GM19043 (cell line): ENCODE data around the gene CFAP157.
"Not testable (repeated sequence)": the region's sequence is repeated elsewhere in the genome, so short reads cannot be mapped to it uniquely, and the experiment has no call there.

Experiments used
- ATAC-seq: cut with Tn5 transposase; IDR thresholded peaks from one replicate; pipeline ENCODE4 v1.9.1; 2021; ENCODE audit warnings: low read depth; ENCODE audit not compliant: unreplicated experiment

CFAP157 gene

GRCh38 chr9:127755061-127756060 lies 48.6 kb downstream of the CFAP157 start:
- ATAC-seq, result no peak

GRCh38 chr9:127756233-127756632 lies 49.4 kb downstream of the CFAP157 start:
- no peak for ATAC-seq

- not testable (repeated sequence) for ATAC-seq
Measured at GRCh38 chr9:127756776-127757175, 50.0 kb downstream of the CFAP157 start.

- ATAC-seq, result no peak
Measured at GRCh38 chr9:127758843-127759242, 52.1 kb downstream of the CFAP157 start.

GRCh38 chr9:127761061-127761460 lies 54.3 kb downstream of the CFAP157 start:
- ATAC-seq, result no peak

DNA sequence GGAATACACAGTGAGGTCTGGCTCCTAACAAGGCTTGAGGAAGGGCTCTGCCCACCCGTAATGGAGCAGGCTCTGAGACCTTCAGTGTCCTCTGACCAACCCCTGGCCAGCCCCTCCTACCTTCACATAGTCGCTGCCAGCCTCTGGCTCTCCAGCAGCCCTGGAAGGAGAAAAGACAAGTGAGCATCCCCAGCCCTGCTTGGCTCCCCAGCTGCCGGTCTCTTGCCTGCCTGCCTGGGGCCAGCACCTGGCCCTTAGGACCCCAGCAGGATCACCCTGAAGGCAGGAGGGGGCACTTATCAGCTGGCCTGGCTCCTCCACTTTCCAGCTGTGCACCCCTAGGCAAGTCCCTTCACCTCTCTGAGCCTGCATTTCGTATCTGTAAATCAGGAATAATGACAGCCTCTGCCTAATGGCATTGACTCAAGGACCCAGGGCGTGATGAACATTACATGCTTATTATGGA lies 54.7 kb downstream of the CFAP157 start:
- ATAC-seq, result no peak

- no peak for ATAC-seq
Measured at GRCh38 chr9:127762111-127762676, 55.4 kb downstream of the CFAP157 start.

DNA sequence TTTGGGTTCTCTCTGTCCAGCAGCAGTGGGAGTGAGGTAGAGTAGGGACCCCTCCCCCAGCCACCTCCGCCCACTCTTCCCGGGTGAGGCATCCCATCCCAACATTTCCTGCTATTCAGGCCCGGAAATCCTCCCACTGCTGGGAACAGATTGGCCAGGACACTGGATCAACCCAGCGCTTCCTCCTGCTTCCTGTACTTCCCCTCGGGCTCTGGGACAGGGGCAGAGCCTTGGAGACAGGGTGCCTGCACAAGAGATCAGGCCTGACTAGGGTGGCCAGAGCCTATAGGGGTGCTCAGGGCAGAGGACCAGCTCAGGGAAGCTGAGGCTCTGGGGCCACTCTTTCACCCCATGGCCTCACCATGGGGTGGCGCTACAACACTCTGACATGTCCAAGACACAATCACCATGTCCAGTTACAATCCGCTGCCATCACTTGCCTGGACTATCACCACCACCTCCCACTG lies 57.2 kb downstream of the CFAP157 start:
- ATAC-seq, result no peak

DNA sequence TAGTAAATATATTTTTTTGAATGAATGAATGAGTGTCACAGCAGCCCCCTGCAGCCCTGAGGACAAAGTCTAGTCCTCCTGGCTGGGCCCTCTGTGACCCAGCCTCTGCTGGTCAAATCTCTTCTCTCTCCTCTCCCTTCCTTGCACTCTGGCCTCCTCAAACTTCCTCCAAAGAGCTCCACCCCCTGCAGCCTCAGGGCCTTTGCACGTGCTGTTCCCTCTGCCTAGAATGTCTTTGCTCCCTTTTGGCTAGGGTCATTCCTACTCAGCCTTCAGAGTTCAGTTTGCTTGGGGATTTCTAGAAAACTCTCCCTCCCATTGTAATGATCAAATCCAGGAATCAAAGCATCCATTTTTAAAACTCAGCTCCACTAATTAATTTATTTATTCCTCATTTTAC lies 58.6 kb downstream of the CFAP157 start:
- no peak for ATAC-seq
